Tibial nerve (tissue), 4 donors: ENCODE results near the gene F9. TPM values are rescaled to one million over a fixed set of nuclear protein-coding genes. Genes with fewer than 3 reads are reported as not detected.

Experiments
- DNase-seq, 2 donors: peaks; one replicate each; pipeline ENCODE4 v3.0.0-alpha.2; 2019; ENCODE audit warnings: low spot score in 2 of 2
- H3K27ac ChIP-seq, 4 donors: fragments of 200-600 bp; sonication (generic) in 3 of 4; one replicate each; pipeline ENCODE4 v1.5.1; 2017 to 2019; ENCODE audit warnings: mild to moderate bottlenecking in 1 of 4
- H3K27me3 ChIP-seq, 2 donors: fragments of 200-600 bp; sonication (generic) in 1 of 2; one replicate each; pipeline versions ENCODE4 v1.5.1 to v1.6.0; 2017 to 2019
- H3K36me3 ChIP-seq, 3 donors: fragments of 200-600 bp; sonication (generic); one replicate each; pipeline ENCODE4 v1.5.1; 2018 to 2019
- H3K4me1 ChIP-seq, 4 donors: fragments of 200-600 bp; sonication (generic) in 3 of 4; one replicate each; pipeline ENCODE4 v1.5.1; 2017 to 2019
- H3K4me3 ChIP-seq, 4 donors: fragments of 200-600 bp; sonication (generic) in 3 of 4; one replicate each; pipeline ENCODE4 v1.5.1; 2017 to 2019; ENCODE audit warnings: mild to moderate bottlenecking in 1 of 4, moderate library complexity in 1 of 4
- H3K9me3 ChIP-seq, 4 donors: fragments of 200-600 bp; sonication (generic) in 3 of 4; one replicate each; pipeline ENCODE4 v1.5.1; 2017 to 2019
- CTCF ChIP-seq, 5 experiments: fragments of 200-600 bp in 3 of 5; fragments of 450-650 bp in 2 of 5; sonication (generic) in 3 of 5; IDR thresholded peaks; one replicate each; pipeline ENCODE4 v1.5.1; 2016 to 2019; ENCODE audit warnings: antibody characterized with exemption in 5 of 5, mild to moderate bottlenecking in 3 of 5, moderate library complexity in 2 of 5
- EP300 ChIP-seq, 2 donors: sonication (generic); formaldehyde crosslinking; IDR thresholded peaks; one replicate each; pipeline ENCODE4 v1.6.1; 2017; ENCODE audit warnings: antibody characterized with exemption in 2 of 2, mild to moderate bottlenecking in 1 of 2
- POLR2A ChIP-seq, 2 donors: fragments of 450-650 bp; IDR thresholded peaks; one replicate each; pipeline ENCODE4 v1.6.1; 2017; ENCODE audit warnings: antibody characterized with exemption in 2 of 2, mild to moderate bottlenecking in 2 of 2, moderate library complexity in 2 of 2
- WGBS, 2 donors: methylation state at CpG; one replicate each; pipeline ENCODE4 v1.1.5; 2018; 5-methylcytosine and 5-hydroxymethylcytosine counted together
- total RNA-seq, 4 donors: library from RNA; depleted of rRNA; stranded (reverse); fragments of >200 nt; gene quantifications; one replicate each; pipeline ENCODE4 v1.1.0, GENCODE V29; 2016

F9 gene
- total RNA-seq, 4 donors from 2014 or later = not detected

DNA sequence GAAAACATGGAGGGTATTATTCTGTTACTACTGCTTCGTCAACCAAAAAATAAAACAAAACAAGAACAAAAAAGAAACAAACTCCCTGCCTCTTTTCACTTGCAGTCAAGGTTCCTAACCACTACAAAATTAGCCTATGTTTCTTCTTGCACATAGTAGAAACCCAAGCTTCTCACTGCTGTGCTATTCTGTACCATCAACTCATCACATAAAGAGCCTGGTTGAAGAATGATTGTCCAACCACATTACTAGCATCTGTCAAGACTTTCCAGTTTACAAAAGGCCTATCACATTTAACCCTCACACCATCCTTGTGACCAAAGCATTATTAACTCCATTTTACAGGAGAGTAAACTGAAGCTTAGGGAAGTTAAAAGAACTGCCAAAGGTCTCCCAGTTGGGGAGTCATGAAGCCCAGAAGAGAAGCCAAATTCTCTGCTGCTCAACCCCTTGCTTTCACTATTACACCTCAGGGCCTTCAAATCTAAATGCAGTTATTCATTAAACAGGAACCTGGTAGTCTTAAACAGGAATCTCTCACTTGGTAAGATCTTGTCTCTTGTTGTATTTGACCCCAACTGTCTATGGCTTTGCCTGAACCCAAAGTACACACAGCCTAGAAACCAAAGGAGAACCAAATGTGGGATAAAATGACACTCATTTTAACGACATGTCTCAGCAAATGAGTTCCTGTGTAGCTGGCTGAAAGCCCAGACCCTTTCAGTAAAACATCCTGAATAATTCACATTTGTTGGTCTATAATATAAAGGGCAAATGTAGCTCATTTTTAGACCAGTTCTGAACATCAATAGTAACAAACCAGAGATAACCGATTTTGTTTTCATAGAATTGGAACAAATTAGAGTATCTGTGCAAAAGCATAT, 8.6 kb downstream of the F9 start:
- Histone ChIP-seq H3K4me1 (no peaks in the 10 kb centered on the region), H3K27ac (no peak overlapping the region), H3K36me3 (no peaks in the 10 kb centered on the region), H3K4me3 (no peak overlapping the region), H3K9me3 (no peaks in the 10 kb centered on the region), H3K27me3 (no peaks in the 10 kb centered on the region)
- 43 to 45% methylated on average over 3 of the region's 3 CpGs for WGBS, 2 donors
- DNase-seq = no peak
- TF ChIP-seq POLR2A (IDR thresholded peaks at IDR 0.05) (no peak), EP300 (IDR thresholded peaks at IDR 0.05) (no peak), CTCF (IDR thresholded peaks at IDR 0.05) (no peak)

DNA sequence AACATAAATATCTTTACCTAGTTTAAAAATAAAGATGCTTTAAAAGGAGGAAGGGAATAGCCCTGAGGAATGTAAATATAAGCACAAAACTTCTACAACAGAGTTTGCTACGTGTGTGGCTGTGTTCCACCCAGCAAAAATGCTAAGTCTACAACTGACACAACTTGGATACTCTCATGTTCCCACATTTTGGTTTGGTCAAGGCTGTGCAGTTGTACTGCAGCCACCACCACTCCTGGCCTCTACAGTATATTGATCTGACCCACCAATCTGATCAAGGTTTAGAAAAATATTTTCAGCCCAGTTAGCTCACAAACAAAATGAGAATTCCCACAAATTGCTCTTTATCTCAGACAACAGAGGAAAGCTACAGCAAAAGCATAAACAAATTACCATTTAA, 12.1 kb downstream of the F9 start:
- WGBS, 2 donors = 33 to 70% methylated on average over 1 of the region's 1 CpG
- TF ChIP-seq CTCF (IDR thresholded peaks at IDR 0.05) = no peak
- no peak for TF ChIP-seq POLR2A (IDR thresholded peaks at IDR 0.05)
- no peak for TF ChIP-seq EP300 (IDR thresholded peaks at IDR 0.05)

GRCh38 chrX:139543920-139544319, 13.4 kb downstream of the F9 start:
- H3K27me3 ChIP-seq = no peaks in the 10 kb centered on the region
- H3K4me3 ChIP-seq = no peak overlapping the region
- WGBS, 2 donors = 91 to 96% methylated on average over 4 of the region's 4 CpGs
- H3K9me3 ChIP-seq = no peaks in the 10 kb centered on the region
- no peak for TF ChIP-seq CTCF (IDR thresholded peaks at IDR 0.05)
- TF ChIP-seq POLR2A (IDR thresholded peaks at IDR 0.05) = no peak
- no peak for TF ChIP-seq EP300 (IDR thresholded peaks at IDR 0.05)
- no peak overlapping the region for H3K27ac ChIP-seq
- no peak for DNase-seq
- no peaks in the 10 kb centered on the region for H3K4me1 ChIP-seq
- no peaks in the 10 kb centered on the region for H3K36me3 ChIP-seq

More for the DNA sequence above, 12.1 kb downstream of the F9 start:
- H3K4me3 ChIP-seq = no peak overlapping the region
- no peaks in the 10 kb centered on the region for H3K36me3 ChIP-seq
- no peak for DNase-seq
- H3K4me1 ChIP-seq = no peaks in the 10 kb centered on the region
- H3K27me3 ChIP-seq = no peaks in the 10 kb centered on the region
- no peaks in the 10 kb centered on the region for H3K9me3 ChIP-seq
- H3K27ac ChIP-seq = no peak overlapping the region

GRCh38 chrX:139544591-139544990, 14.1 kb downstream of the F9 start:
- no peak overlapping the region for H3K27ac ChIP-seq
- DNase-seq = no peak
- no peak overlapping the region for H3K4me3 ChIP-seq
- no peaks in the 10 kb centered on the region for H3K9me3 ChIP-seq
- H3K4me1 ChIP-seq = no peaks in the 10 kb centered on the region
- 60 to 77% methylated on average over 3 of the region's 3 CpGs for WGBS, 2 donors
- H3K27me3 ChIP-seq = no peaks in the 10 kb centered on the region
- H3K36me3 ChIP-seq = no peaks in the 10 kb centered on the region
- no peak for TF ChIP-seq POLR2A (IDR thresholded peaks at IDR 0.05)

- Histone ChIP-seq H3K27me3 (peaks cover 0 to 6% of the 10 kb centered on the region in 2 donors), H3K9me3 (no peaks in the 10 kb centered on the region), H3K4me3 (no peak overlapping the region), H3K4me1 (no peaks in the 10 kb centered on the region), H3K27ac (no peak overlapping the region), H3K36me3 (no peaks in the 10 kb centered on the region)
- no peak for DNase-seq
- TF ChIP-seq EP300 (IDR thresholded peaks at IDR 0.05) = no peak
- TF ChIP-seq CTCF (IDR thresholded peaks at IDR 0.05) = no peak
- TF ChIP-seq POLR2A (IDR thresholded peaks at IDR 0.05) = no peak
Measured at GRCh38 chrX:139554376-139554775, 23.8 kb downstream of the F9 start.
